Lung microvascular endothelial cell (primary cell): ENCODE measurements around the gene ACOX3. TPM values are rescaled to one million over a fixed set of nuclear protein-coding genes. Genes with fewer than 3 reads are reported as not detected.
"Not testable (repeated sequence)": the region's sequence is repeated elsewhere in the genome, so short reads cannot be mapped to it uniquely, and the experiment has no call there.

Source experiments
- DNase-seq, 2 donors: peaks; one replicate each; pipeline versions ENCODE4 v3.0.0 to v3.0.0-alpha.2; 2010; ENCODE audit warnings: low read depth in 2 of 2
- total RNA-seq: library from RNA; depleted of rRNA; stranded (reverse); fragments of >200 nt; gene quantifications from 2 replicates; pipeline ENCODE4 v1.2.1, GENCODE V29; 2014

ACOX3 gene
- total RNA-seq, 1 donor from 2014 or later: 22.6 TPM

DNA sequence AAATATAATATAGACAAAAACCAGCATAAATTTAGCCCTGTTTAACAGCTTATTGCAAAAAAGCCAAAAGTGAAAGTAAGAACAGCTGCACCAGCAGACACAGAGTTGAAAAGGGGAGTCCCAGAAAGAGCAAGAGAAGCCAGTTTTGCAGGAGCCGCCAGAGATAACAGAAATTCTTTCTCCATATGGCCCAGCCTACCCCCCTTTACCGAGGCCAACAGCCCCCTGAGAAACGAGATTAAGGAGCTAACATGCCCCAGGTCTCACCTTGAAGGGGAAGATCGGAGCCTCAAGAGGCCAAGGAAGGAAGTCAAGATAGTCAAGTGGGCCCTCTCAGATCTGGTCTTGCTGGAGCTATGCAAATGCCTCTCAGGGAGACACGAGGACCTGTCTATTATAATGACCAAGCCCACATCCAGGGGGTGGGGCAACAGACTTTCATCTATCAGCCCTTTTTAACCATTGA, 4.8 kb downstream of the ACOX3 start:
- DNase-seq: peak; percentile 20 to 39

DNA sequence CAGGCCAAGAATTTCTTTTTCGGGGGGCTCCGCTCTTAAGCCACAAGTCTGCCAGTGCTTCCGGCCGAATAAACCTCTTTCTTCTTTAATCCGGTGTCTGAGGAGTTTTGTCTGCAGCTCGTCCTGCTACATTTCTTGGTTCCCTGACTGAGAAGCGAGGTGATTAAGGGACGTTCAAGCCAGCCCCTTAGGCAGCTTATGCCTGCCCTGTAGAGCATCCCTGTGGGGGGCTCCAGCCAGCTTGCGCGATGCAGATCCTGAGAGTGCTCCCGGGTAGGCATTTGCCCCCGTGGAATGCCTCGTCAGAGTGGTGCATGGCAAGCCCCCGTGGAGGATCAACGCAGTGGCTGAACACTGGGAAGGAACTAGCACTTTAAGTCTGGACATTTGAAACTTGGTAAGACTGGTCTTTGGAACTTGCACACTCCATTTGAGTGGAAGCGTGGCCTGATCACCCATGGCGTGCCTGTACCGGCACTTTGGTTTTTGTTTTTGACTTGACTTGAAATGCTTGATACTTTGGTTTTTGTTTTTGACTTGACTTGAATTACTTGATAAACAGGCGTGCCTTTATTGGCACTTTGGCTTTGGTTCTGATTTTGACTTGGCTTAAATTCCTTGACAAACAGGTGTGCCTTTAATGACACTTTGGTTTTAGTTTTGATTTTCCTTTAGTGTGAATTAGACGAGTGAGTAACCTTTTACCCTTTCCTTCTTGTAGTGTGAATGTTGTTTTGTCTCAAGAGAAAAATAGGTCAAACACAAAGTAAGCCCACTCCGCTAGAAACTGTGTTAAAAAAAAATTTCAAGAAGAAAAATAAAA, 6.1 kb downstream of the ACOX3 start:
- no peak for DNase-seq

DNA sequence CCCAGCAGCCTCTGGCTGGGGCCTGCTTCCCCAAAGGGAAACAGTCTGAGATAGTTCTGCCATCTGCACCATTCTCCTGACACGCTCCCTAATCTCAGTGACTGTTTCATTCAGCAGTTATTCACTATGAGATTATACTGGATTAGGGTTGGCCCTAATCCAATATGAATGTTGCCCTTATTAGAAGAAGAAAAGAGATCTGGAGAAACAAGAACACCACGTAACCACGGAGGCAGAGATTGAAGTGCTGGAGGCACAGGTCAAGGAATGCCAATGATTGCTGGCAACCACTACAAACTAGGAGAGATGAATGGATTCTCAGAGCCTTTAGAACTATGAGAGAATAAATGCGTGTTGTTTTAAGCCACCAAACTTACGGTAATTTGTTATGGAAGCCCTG, 7.4 kb downstream of the ACOX3 start:
- no peak for DNase-seq

DNA sequence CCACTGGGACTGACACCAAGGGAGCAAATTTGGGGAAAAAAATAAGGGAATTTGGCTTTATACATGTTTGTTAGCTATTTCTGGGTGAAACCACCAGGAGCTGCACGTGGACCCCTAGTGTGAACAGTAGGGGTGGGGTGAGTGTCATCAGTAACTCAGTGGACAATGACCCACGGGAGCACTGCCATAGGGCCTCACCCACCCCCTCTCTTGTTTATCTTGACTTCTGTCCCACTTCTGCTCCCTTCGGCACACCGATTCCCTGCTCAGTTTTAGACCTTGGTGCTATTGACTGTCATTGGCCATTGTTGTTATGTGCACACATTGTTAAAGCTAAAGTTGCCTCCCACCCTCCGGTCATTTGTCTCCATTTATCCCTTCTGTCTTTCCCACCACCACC, 9.0 kb downstream of the ACOX3 start:
- no peak for DNase-seq

DNA sequence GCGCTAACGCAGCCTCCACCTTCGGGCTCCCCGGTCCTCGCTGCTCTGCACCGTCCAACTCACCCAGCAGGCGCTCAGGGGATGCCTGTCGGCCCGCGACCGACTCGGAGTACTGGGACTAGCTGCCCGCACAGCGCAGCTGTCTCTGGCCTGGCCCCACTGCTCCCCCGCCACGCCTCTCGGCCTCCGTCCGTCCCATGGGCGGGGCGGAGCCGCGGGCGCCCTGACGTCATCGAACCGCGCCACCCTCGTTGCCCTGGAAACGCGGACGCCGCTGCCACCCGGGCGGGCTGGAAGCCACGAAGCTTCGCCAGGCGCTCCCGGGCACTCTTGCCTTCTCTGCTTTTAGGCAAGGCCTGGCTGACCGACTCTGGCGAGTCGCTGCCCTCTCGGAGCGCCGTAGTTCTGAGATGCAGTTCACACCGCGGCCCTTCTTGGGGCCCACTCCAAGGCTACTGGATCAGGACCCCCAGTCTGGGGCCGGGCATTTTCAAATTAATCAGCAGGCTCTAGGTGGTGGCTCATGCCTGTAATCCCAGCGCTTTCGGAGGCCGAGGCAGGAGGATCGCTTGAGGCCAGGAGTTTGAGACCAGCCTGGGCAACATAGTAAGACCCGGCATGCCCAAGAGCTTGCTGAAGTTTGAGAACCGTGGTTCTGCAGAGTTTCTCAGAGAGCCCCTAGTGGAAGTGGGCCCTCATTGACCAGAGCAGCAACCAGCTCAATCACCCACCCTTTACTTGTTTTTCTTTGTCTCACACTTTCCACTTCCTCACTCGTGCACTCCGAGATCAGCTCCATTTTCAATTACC, 12.0 kb downstream of the ACOX3 start:
- DNase-seq: peak; percentile 89 to 93

DNA sequence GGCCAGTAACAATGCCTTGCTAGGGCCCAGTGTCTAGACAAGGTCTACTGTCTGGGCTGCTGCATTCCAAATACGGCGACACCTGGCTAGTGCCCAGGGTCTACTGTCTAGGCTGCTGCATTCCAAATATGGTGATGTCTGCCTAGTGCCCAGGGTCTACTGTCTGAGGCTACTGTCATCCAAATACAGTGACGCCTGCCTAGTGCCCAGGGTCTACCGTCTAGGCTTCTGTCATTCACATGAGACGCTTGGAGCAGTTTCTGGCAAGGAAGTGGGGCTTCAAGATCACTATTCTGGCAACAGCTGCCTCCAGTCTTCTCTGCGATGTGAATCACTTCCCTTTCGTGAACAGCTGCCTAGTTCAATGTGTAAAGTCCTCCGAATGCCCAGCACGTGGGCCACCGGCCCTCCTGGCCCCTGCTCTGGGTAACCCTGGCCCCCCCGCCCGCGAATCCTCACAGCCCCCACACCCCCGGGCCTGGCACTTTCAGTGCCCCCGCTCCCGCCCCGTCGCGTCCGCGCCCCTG, 12.7 kb downstream of the ACOX3 start:
- peak; percentile 41 to 62 for DNase-seq

DNA sequence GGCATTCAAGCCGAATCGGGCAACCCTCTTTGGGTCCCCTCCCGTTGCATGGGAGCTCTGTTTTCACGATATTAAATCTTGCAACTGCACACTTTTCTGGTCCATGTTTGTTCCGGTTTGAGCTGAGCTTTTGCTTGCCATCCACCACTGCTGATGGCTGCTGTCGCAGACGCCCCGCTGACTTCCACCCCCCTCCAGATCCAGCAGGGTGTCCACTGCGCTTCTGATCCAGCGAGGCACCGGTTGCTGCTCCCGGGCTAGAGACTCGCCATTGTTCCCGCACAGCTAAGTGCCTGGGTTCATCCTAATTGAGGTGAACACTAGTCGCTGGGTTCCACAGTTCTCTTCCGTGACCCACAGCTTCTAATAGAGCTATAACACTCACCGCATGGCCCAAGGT, 13.3 kb downstream of the ACOX3 start:
- no peak for DNase-seq

DNA sequence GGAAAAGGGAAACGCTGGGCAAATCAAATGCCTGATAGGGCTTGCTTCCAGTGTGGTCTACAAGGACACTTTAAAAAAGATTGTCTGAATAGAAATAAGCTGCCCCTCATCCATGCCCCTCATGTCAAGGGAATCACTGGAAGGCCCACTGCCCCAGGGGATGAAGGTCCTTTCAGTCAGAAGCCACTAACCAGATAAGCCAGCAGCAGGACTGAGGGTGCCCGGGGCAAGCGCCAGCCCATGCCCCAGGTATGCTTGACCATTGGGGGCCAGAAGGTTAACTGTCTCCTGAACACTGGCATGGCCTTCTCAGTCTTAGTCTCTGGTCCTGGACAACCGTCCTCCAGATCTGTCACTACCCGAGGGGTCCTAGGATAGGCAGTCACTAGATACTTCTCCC, 17.7 kb downstream of the ACOX3 start:
- no peak for DNase-seq

DNA sequence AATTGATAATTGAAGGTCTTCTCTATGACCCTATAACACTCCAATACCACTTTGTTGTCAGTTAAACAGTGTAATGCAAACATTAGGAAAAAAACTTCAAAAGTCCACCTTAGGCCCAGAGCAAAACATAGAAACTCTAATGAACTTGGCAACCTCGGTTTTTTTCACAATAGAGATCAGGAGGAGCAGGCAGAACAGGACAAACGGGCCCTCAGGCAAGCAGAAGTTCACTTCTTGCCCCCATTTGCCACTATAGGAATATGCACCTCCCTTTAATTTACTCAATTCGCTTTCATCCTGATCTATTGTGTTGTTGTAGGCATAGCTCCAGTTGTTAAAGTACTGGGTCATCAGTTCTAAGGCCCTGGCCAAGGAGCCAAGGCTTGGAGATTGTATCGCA, 18.2 kb downstream of the ACOX3 start:
- no peak for DNase-seq

DNA sequence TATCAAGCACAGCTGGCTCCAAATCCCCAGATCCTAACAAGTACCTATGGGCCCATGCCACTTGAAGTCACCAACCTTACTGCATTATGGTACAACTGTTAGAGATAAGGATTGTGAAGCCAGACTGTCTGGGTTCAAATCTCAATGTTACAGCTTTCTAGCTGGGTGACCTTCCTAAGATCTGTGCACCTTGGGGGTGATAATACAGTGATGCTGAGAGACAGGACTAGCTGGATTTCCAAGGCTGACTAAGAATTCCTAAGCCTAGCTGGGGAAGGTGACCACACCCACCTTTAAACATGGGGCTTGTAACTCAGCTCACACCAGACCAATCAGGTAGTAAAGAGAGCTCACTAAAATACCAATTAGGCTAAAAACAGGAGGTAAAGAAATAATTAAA, 20.4 kb downstream of the ACOX3 start:
- DNase-seq: not testable (repeated sequence)

DNA sequence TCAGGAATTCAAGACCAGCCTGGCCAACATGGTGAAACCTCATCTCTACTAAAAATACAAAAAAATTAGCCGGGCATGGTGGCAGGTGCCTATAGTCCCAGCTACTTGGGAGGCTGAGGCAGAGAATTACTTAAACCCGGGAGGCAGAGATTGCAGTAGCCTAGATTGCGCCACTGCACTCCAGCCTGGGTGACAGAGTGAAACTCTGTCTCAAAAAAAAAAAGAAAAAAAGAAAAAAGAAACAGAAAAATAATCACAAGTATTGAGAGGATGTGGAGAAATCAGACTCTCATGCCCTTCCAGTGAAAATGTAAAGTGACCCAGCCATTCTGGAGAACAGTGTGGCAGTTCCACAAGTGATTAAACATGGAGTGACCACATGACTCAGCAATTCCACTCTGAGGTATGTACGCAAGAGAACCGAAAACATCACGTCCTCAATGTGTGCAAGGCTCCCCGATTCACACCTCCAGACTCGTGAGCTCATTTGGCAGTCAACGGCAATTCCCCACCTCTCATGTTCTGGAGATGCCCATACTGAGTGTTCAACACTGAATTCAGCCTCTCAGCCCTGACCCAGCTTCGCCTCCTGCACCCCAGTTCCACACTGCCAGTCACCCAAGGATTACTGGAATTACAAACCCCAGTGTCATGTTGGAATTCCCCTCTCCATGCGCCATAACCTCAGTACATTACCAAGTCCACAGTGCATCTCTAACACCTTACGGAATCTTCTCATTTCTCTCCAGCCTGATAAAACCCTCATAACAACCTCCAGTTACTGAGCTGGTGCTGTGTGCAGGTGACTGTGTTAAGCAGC, 21.1 kb downstream of the ACOX3 start:
- DNase-seq: no peak

DNA sequence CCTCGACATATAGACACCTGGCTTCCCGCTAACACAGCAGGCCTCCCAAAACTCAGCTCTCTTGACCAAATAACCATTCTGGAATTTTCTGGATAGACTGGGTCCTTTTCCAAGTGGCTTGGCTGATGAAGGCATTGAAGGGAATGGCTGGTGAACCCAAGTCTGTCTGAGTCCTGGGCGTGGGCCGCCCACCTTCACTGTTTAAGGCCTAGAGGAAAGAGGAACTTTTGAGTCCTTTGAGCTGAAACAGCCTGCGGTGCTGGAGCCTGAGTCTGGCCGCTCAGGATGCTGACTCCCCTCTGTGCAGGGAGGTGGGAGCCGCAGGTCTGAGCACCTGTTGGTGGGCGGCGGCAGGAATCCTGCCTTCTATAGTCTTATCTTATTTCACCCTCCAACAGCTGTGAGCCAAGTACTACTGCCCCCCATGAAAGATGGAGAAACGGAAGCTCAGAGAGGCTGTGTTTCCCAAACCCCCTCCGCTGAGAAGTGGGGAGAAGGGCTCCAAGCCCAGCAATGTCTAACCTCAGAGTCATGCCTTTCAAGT, 23.4 kb downstream of the ACOX3 start:
- no peak for DNase-seq

DNA sequence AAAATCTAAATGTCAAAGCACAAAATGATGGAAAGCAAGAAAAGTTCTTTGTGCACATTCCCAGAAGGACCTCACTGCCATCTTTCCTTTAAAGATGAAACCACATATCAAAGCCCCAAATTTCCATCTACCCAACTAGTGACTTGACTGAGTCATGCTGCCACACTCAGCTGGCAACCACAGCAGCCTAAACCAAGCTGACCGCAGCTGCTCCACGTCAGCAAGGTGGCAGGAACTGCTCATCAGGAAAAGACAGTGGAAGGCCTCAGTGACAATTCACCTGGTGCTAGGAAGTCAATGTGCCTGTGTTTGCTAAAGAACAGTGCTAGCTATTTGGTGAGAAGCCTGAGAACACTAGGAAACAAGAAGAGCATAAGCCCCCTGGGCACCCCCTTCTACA, 26.1 kb downstream of the ACOX3 start:
- DNase-seq: no peak

DNA sequence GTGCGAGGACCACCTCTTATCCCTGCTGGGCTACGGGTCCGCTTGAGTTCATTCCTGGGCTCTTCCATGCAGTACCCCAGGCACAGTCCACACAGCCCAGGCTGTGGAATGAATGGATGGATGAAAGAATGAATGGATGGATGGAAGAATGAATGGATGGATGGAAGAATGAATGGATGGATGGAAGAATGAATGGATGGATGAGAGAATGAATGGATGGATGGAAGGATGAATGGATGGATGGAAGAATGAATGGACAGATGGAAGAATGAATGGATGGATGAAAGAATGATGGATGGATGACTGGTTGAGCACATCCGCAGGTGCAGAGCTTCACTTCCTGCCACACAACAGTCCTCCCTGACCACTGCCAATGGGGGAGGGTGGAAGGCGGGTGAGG, 28.2 kb downstream of the ACOX3 start:
- no peak for DNase-seq

DNA sequence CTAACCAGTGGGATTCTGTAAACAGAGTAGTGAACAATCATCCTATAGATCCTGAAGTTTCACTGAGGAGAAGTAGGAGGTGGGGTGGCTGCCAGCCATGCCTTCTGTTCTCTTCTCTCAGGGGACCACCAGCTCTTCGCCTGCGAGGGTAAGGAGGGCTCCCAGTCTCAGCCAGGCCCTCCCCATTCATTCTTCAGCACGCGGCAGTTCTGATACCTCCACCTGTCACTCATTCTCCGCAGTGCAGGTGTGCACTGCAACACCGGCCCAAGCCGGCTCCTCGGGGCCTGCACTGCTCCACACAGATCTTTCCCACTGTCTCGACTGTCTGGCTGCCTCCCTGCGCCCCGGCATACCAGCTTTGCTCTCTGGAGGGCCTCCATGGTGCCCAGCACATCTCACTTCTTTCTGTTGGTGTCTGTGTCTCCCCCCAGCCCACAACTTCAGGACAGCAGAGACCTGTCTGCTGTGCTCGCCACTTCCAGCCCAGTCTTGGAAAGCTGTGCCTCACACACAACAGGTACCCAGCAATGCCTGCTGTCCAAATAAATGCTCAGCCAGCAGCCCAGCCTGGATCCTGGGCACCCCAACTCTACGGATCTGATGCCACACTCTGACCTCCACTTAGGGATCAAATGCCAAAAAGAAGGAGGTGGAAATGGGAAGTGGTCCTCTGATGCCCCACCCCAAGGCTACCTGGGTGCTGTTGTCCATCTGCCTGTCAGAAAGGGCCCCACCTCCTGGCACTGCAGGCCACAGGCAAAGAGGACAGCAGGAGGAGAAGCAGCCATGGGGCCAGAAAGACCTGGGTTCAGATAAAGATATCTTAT, 29.0 kb downstream of the ACOX3 start:
- DNase-seq: no peak

DNA sequence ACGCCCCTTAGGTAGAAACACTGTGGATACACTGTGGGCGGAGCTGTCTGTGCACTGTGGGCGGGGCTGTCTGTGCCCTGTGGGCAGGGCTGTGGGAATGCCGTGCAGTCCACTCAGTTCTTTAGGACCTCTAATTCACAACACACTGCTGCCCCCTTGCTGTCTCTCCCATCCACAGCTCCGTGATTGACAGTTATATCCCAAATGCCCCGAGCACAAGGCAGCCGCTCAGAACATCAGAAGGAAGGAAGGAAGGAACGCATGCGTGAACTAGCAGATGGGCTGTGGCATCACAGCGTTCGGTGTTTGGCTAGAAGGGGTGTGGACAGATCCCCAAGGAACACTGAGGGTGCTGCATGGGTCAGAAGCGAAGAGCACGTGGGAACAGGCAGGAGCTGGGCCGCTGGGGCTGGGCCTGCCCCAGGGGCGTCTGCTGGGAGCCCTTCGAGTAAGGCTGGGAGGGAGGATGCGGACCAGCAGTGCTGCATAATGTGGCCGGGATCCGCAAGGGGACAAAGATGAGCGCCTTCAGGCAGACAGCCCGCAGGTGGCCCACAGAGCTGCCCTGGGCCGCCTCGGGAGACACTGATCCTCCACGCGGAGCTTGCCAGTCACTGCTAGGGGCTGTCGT, 29.8 kb downstream of the ACOX3 start:
- DNase-seq: peak; percentile 90 to 95

DNA sequence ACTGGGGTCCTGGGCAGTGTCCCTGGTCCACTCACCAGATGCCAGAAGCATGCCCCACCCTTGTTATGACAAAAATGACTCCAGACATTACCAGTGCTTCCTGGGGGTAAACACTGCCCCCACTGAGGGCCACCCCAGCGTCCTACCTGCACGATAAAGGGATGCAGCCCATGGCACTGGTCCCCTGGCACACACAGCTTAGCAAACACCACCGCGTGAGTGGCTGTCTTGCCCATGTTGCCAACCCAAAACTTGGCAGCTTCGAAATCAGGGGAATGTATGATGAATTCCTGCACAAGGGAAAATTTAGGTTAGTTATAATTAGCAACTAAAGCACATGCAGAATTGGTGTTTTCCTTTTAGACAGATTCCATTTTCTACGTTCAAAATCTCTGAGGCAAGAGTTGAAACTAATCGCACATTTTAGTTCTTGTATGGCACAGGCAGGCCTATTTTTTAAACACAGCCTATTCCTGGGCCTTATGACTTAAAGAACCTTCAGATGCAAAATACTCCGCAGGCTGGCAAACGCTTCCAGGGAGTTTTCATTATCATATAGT, 30.4 kb downstream of the ACOX3 start:
- DNase-seq: no peak

DNA sequence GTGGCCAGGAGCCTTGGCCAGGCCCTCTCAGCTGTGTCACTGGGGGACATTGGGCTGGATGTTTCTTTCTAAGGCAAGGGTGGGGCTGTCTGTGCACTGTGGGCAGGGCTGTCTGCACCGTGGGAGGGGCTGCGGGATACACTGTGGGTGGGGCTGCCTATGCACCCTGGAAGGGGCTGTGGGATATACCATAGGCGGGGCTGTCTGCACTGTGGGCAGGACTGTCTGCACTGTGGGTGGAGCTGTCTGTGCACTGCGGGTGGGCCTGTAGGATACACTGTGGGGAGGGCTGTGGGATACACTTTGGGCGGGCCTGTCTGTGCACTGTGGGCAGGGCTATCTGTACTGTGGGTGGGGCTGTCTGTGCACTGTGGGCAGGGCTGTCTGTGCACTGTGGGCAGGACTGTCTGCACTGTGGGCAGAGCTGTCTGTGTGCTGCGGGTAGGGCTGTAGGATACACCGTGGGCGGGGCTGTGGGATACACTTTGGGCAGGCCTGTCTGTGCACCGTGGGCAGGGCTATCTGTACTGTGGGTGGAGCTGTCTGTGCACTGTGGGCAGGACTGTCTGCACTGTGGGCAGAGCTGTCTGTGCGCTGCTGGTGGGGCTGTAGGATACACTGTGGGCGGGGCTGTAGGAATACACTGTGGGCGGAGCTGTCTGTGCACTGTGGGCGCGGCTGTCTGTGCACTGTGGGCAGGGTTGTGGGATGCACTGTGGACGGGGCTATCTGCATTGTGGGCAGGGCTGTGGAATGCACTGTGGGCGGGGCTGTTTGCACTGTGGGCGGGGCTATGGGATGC, 31.1 kb downstream of the ACOX3 start:
- peak in 1 of 2 donors; percentile 9 for DNase-seq

DNA sequence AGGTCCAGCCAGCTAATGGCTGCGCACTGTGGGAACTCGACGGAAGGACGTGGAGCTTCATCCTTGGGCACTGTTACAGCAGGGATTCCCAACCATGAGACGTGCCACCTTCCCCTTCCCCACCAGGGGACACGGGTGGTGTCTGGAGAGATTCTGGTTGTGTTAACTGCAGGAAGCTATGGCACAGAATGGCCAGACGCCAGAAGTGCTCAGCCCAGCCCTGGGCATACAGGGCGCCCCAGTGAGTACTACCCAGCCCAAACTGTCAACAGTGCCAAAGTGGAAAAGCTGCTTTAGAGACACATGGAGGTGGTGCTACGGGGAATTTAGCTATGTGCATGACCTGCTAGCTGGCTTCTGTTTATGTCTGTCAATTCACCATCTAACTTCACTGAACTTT, 32.8 kb downstream of the ACOX3 start:
- DNase-seq: no peak
